NCI-H345 treated with DMSO at 0.1 percent for 48 hours (cell line): Measurements from ENCODE around the gene PLA2G4E.
A peak's percentile ranks its signal among the peaks of the same experiment; 100 is the strongest.

Experiments
- DNase-seq: peaks from one replicate; lab custom pipeline; 2025; ENCODE audit not compliant: unreplicated experiment; lab: John Stamatoyannopoulos, UW

The PLA2G4E gene

DNA sequence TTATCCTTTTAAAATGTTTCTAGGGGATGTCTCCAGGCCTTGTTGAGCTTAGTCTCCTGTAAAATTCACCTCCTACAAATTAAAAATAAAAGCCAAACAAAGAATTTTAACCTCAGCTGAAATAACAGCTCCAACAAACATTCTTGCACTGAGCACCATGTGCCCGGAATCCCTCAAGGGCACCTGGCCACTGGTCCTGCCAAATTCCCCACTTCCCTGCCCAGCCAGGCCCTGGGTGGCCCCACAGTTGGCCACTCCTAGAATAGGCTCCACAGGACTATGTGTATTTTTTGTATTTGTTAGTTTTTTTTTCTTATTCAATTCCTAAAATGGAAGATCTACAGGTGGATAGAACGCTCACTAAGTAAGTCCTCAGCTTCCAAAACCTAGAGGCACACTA, 33.1 kb upstream of the PLA2G4E start:
- no peak for DNase-seq

DNA sequence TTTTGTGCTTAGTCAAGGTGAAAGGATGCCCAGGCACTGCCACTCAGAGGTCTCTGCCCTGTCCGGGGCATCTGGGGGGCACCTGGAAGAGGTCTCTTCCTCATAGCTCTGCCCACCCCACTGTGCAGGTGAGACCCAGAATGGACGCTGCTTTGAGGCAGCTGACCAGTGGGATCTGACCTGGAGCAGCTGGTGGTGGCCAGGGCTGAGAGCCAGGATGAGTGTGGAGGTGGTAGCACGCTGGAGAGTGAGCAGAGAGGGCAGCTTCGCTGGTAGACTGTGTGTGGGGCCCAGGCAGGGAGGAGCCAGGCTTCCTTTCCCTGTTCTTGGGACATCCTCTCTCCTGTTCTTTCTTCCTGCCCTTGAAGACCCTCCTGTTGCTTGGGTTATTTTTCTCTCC, 32.2 kb upstream of the PLA2G4E start:
- no peak for DNase-seq

DNA sequence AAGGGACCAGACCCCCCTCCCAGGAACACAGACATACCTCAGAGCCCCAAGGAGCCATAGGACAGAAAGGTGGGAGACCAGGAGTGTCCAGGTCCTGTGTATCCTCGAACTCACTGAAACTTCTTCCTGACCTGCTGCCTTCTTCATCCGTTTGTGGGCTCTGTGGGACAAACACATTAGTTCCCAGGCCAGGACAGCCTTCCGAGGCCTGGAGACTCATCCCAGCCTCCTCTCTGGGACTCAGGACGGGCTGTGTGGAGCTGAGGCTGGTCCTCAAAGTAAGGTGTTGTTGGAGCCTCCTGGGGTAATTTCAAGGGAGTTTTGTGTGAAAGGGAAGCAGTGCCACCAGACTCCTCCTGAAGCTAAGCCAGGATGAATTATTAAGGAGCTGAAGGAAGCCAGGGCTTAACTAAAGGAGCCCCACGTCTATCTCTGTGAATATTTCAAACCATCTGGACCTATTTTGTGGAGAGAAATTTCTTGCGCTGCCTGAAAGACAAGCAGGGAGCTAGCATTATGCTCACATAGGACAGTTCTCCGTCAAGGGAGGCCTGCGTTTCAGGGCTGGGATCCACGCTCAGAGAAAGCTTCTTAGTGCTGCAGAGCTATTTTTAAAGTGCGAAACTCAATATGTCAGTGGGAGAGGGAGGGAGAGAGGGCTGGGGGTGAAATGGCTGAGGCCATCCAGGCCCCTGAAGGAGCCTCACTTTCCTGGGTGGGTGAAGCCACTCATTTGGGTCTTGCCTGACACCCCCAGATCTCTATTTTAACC, 29.8 kb upstream of the PLA2G4E start:
- no peak for DNase-seq

DNA sequence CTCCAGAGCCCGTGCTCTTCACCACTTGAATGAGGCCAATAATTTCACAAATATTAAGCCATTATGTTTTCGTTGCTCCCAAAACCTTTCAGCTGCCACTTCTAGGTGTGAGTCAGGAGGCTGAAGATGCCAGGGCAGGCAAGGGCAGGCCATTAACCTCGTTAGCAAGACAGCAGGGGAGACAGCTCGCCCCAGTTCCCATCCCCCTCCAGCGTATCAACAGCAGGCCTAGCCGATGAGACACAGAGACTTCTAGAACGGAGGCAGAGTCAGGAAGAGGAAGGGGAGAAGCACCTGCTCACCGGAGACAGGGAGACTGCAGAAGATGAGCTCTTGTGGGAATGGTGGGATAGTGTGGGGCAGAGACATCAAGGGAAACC, 28.0 kb upstream of the PLA2G4E start:
- DNase-seq = no peak

DNA sequence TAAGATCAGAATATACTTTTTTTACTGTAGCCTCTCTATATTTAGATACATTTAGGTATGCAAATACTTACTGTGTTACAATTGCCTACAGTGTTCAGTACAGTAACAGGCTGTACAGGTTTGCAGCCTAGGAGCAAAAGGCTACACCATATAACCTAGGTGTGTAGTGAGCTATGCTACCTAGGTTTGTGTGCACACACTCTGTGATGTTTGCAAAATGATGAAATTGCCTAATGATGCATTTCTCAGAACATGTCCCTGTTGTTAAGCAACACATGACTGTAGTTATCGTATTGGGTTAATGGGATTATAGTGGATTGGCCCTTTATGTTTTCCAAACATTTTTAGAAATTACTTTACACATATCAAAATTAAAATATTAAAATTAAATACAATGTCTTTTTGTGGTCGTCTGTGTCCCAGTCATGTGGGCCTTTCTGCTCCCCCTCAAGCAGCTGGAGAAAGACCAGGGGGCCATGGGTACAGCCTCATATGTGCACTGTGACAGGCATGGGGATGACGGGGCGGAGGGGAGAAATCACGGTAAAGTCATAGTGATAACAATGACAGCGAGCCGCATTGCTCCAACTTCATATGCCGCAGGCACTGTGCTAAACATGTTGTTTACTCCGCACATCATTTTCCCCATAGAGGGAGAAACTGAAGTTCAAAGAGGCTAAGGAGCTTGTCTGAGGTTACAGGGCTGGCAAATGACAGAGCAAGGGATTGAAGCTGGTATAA, 27.4 kb upstream of the PLA2G4E start:
- DNase-seq = no peak

DNA sequence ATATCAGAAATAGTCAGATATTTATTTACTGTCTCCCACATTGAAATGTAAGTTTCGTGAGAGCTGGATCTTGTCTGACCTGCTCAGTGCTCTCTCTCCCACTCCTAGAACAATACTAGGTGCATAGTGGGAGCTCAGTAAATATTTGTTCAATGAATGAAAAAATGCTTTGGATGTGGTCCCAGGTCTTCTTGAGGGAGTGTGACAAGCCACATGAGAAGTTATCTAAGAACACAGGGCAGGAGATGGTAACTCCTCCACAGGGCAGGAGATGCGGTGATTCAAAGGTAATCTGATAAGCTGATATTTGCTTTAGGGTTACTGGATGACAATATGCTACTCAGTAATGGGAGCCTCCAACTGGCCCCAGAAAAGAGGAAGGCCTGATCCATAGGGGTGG, 25.8 kb upstream of the PLA2G4E start:
- DNase-seq = no peak

DNA sequence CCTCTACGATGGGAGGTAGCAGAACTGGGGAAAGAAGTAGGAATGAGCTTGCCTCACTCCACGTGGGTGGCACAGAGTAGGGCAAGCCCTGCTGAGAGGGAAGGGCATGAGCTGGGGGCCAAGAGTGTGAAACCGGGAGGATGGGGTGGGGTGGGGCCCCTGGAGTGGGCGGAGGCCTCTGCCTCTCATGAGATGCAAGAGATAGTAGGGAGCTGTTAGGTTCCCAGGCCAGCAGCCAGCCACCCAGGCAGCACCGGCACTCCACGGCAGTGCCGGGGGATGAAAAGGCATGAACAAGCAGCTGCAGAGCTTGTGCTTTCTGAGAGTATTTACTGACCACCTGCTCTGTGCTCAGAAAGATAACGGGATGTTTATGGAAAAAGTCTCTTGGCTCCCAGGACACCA, 24.4 kb upstream of the PLA2G4E start:
- DNase-seq = no peak

DNA sequence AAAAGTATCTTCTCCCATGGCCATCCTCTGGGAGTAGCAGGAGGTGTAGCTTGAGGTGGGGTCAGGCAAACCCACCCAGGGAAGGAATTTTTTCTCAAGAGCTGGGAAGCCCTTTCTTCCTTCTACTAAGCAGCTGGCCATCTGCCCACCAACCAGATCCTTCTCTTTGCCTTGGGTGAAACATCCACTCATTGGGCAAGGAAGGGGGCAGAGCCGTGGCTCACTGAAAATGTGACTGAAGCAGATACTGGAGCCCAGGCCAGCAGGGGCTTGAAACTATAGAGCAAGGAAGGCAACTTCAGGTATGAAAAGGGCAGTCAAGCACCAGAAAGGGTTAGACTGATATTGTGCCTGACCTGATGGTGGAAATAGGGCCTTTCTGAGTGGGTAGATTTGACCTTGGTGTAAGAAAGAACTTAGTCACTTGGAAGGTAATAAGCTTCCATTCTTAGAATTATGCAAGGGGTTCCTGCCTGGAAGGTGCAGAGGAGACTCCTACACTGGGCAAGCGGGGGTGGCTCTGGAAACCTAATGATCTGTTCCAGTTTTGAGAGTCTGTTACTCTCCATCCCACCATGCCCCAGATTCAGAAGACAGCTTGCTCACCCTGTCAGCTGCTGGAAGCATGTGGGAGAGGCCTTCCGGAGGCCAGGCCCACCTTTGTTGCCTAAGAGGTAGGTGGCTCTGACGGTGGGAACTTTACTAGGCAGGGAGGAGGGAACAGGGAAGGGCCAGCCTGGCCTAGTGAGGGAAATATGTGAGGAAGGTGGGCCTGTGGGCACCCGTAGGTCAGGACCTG, 22.0 kb upstream of the PLA2G4E start:
- no peak for DNase-seq

DNA sequence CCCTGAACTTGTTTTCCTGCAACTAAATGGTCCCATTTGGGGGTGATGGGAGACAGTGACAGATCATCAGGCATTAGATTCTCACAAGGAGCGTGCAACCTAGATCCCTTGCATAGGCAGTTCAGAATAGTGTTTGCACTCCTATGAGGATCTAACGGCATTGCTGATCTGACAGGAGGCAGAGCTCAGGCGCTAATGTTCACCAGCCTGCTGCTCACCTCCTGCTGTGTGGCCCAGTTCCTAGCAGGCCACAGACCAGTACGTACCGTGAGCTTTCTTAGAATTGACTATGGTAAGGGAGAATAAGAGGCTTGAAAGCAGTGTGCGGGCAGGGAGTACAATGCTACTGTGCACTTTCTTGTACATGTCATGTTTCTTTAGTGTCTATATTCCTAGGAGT, 17.6 kb upstream of the PLA2G4E start:
- no peak for DNase-seq

DNA sequence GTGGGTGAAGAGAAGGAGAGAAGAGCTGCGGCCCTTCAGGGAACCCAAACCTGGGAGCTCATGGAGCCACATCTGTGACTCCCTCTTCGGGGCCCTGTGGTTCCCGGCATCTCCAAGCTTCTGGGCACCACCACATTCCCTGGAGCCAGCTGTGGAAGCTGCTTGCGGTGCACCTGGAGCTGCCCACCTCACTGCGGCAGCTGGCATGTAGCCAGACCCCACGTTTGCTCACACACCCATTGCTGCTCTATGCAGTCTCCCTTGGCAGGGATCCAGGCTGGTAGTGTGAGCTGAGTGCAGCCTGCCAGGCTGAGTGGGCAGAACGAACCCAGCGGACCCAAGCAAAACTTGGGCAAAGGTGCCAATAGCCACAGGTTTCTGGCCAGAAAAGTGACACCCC, 16.8 kb upstream of the PLA2G4E start:
- DNase-seq = peak; percentile 74

DNA sequence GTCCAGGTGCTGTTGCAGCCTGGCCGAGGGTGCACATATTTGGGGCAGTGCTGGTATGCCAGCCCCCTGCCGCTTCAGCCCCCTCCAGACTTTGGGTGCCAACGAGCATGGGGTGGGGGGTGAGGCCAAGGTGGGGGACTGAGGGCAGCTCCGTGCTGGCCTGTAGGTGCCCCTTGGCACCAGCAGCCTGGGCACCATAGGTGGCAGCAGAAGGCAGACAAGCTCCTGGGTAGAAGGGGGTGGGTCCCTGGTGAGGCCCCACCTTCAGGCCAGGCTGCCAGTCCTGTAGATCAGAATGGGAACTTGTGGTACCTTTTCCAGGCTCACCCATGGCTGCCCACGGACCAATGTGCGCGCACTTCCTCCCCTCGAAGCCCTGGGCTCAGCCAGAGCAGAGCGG, 16.1 kb upstream of the PLA2G4E start:
- DNase-seq = no peak

DNA sequence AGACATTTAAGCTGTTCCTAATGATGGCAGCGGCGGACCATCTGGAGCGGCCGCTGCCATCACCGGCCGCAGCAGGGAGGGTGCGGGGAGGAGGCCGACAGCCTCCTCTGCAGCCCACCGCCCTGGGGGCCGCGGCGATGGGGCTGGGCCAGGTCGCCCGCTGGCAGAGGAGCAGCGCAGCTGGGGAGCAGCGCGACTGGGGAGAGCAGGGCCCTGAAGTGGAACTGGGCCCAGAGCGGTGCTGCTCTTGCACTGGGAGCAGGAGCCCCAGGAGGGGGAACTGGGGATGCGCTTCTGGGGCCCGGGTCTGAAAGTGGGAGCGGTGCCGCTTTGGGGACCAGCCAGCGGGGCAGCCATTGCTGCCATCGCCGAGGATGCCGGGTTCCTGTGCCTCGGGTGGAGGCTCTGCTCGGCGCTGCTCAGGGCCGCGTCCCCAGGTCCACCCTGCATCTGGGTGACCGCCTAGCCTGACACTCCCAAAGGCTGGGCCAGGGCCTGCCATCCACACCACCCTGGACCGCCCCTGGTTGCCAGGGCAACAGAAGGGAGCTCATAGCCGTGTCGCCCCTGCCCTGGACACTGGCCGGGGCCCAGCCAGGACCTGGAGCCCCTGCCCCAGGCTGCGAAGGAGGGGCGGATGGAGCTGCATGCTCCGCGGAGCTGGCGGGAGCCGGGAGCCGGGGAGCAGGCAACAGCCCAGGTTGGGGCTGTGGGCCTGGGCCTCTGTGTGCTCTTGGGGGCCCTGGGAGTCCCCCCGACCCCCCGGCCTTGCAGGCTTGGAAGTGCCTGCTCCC, 15.5 kb upstream of the PLA2G4E start:
- DNase-seq = no peak

DNA sequence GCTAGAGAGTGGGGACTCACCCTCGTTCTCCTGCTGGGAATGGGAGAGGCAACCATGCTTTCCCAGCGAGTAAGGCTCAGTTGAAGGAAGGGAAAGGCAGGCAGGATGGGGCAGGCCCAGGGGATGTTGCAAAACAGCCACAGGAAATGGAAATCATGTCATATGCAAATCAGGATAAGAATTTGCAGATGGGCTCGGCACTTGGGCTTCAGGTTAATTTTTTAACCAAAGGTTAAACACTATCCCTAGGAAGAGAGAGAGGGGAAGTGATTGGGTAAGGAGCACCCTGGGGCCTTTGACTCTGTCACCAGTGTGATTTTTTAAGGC, 14.6 kb upstream of the PLA2G4E start:
- no peak for DNase-seq

DNA sequence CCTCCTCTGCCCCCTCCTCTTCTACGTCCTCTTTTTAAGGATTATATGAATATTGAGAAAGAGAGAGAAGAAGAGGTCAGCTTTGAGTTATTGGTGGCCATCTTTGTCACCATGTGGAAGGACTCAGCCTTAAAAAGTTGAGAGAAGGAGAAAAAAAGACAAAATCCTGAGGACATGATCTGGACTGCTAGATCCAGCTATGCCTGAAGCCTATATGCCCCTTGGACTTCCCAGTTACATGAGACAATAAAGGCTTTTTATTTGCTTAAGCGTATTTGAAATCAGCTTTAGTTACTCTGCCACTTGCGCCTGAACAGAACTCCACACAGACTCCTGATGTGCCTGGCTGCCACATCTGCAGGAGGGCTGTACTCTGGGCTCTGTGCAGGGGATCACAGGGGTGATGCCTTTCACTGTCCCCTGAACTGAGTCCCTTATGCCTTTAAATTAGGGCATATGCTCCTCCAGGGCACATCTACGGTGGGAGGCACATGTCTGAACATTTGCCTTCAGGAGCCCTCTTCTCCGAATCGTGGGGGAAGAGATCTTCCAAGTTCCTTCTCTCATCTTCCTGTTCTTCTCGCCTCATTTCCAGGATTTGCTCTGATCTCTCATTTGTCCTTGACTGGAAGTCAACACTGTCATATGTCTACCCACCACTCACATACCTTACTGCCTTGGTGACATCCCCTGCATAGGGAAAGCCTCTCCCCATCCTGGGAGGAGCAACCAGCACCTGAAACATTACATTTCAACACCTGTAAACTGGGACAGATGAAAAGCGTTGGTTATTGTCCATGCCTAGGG, 14.0 kb upstream of the PLA2G4E start:
- DNase-seq = no peak

DNA sequence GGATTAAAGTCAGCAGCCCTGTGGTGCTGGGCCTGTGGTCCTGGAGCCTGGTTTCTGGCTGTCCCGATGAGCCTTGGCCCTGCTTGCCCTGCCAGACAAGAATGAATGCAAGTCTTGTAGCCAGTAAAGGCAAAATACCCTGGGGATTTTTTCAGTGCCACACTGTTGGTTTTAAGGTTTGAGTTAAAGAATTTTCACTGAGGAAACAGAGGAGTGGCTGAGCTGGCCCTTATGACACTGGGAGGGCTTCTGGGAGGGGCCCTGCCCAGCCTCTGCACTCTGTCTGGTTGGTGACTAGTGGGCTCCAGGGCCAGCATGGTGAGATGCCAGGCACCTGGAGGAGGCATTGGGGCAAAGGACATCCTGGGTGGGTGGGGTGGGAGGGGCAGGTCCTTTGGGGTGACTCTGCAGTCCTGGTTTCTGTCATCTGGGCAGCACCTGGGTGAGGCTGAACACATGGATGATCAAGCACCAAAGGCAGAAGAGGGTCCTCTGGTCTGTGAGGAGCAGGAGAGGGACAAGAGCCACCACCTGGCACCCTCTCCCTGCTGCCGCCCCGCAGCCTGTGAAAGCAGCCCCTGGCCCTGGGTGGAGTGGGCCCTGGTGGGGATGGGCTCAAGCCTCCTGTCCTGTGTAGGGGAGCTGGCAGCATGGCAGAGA, 12.5 kb upstream of the PLA2G4E start:
- no peak for DNase-seq

DNA sequence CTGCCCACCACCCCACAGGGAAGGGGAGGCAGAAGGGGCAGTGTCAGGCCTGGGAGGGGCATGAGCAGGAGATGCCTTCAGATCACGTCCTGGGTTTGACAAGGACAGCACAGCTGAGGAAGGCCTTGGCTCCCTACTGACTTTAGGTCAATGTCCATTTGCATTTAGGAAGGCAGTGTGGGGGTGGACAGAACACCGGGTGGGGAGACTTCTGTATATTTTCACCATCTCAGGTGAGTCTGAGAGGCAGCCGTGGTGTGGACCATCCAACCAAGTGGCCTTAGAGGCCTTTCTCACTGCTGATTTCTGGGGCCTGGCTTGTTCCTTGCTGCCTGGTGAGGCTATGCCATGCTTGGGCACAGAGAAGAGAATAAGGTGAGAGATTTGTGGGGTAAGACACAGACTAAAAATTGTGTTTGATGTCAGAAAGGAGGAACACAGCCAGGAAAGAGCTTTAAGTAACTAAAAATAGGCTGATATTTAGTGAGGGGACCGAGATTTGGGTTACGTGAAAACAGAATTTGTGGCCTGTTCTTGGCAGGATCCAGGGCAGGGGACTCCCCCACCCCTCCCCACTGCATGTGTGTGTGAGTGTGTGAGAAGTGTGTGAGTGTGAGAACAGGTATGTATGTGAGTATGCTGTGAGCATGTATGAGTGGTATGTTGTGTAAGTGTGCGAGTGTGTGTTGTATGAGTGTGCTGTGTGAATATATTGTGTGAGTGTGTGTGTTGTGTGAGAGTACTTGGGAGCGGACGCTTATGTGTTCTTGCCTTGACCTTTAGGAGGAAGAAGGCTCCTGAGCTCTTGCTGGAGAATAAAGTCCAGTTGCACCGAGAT, 11.8 kb upstream of the PLA2G4E start:
- DNase-seq = no peak

DNA sequence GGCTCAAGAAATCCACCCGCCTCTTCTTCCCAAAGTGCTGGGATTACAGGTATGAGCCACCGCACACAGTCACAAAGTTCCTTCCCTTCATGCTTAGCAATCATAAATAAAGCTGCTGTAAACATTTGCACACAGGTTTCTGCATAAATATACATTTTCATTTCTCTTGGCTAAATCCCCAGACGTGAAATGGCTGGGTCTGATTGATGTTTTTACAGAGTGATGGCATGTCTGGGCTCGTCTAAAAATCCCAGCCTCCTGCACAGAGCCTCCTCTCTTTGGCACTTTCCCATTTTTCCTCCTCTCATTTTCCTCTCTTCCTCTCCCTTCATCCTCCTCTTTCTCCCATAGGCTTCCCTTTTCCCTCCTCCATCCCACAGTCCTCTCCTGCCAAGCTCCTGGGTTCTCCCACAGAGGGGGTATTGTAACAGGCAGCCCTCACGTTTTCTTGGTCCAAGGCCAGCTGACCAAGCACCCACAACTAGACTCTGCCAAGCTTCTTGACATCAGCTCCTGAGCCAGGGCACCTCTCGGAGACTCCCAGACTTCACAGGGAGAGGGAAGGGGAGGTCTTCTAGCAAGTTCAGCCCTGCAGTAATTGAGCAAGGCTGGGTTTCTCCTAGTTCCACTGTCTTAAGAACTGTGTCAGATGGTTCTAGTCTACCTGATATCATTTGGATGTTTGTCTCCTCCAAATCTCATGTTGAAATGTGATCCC, 10.5 kb upstream of the PLA2G4E start:
- no peak for DNase-seq

DNA sequence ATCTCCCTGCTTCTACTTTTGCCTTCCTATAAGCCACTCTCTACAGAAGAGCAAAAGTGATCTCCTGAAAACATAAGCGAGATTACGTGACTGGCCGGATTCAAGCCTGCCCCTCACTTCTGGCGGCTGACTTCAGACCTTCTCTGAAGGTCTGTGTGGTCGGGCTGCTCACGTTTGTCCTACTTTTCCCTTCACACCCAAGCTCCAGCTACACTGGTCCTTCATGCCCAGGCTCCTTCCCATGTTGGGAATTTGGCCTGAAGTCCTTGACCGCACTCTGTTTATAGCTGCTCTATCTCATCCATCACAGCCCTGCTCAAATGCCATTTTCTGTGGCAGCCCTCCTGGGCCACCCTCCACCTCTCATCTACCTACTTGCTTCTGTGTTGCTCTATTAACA, 6.7 kb upstream of the PLA2G4E start:
- DNase-seq = no peak
